ENCODE results near the gene FTO. TPM values are rescaled to one million over a fixed set of nuclear protein-coding genes. Genes with fewer than 3 reads are reported as not detected.

FTO gene
- polyA plus RNA-seq, 1 donor from 2014 or later = 80.1 TPM

DNA sequence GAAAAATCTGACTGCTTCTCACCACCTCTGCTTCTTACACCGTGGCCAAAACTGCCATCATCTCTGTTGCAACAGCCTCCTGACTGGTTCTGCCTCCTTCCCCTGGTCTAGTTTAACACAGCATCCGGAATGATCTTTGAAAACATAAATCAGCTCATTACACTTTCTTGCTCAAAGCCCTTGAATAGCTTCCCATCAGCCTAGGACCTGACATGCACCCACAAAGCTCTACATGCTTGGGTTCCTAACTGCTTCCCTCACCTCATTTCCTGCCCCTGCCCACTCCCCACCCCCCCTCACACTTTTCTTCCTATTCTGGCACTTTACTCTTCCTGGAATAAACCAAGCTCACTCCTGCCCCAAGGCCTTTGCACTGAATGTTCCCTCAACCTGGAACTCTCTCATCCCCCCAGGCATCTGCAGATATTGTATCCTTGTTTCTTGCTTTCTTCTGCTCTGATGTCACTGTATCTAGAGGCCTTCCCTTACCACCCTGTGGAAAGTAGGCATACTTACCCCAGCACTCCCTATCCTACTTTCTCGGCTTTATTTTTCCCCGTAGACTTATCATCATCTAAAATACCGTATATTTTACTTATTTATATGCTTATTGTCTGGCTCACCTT lies 112.4 kb downstream of the FTO start (continued):
- TF ChIP-seq REST (IDR thresholded peaks at IDR 0.05; ENCODE audit: borderline replicate concordance) (no peak), POLR2AphosphoS5 (IDR thresholded peaks at IDR 0.05) (no peak)

- Histone ChIP-seq H3K9me3 (ENCODE audit: low read length) (no peaks in the 10 kb centered on the region), H3K4me2 (ENCODE audit: low read length) (no peak overlapping the region), H3F3A (ENCODE audit: insufficient read depth, low read length, poor library complexity, severe bottlenecking) (no peaks in the 10 kb centered on the region), H3K27me3 (ENCODE audit: insufficient read depth, low read depth, low read length) (no peaks in the 10 kb centered on the region), H2AFZ (ENCODE audit: low read depth, low read length) (no peak overlapping the region), H4K20me1 (ENCODE audit: insufficient read depth) (no peaks in the 10 kb centered on the region), H3K27ac (ENCODE audit: low read length) (no peak overlapping the region), H3K9ac (ENCODE audit: low read length) (no peak overlapping the region), H3K9me2 (ENCODE audit: insufficient read depth, low read length) (no peaks in the 10 kb centered on the region), H3K4me3 (ENCODE audit: low read length) (no peak overlapping the region), H3K79me2 (replicated peaks; ENCODE audit: insufficient read depth, low read length) (no peaks in the 10 kb centered on the region), H3K36me3 (ENCODE audit: insufficient read depth, low read length) (peaks cover 3% of the 10 kb centered on the region)
- TF ChIP-seq REST (IDR thresholded peaks at IDR 0.05; ENCODE audit: borderline replicate concordance) = no peak
- no peak for TF ChIP-seq TAF1 (IDR thresholded peaks at IDR 0.05; ENCODE audit: low read depth)
- TF ChIP-seq SMC3 (conservative IDR thresholded peaks at IDR 0.05; ENCODE audit: poor library complexity) = no peak
- TF ChIP-seq CTCF (IDR thresholded peaks at IDR 0.05; ENCODE audit: poor library complexity, severe bottlenecking) = no peak
- TF ChIP-seq EP300 (conservative IDR thresholded peaks at IDR 0.05; ENCODE audit: poor library complexity, severe bottlenecking) = no peak
- no peak for TF ChIP-seq POLR2AphosphoS5 (IDR thresholded peaks at IDR 0.05)
- no peak for TF ChIP-seq RAD21 (conservative IDR thresholded peaks at IDR 0.05)
- TF ChIP-seq EZH2 (IDR thresholded peaks at IDR 0.05; ENCODE audit: borderline replicate concordance, insufficient read depth, low read length, poor library complexity, severe bottlenecking) = no peak
- no peak for TF ChIP-seq MXI1 (conservative IDR thresholded peaks at IDR 0.05; ENCODE audit: poor library complexity, severe bottlenecking)
These were observed 113.3 kb downstream of the FTO start for GRCh38 chr16:53817117-53817755.

Data from neural cell (in vitro differentiated cells).